Right hindlimb (tissue), 1 donor: ENCODE data around the gene ZMYND11.

Source experiments
- DNase-seq: peaks from one replicate; pipeline ENCODE4 v3.0.0-alpha.2; 2018

The ZMYND11 gene

DNA sequence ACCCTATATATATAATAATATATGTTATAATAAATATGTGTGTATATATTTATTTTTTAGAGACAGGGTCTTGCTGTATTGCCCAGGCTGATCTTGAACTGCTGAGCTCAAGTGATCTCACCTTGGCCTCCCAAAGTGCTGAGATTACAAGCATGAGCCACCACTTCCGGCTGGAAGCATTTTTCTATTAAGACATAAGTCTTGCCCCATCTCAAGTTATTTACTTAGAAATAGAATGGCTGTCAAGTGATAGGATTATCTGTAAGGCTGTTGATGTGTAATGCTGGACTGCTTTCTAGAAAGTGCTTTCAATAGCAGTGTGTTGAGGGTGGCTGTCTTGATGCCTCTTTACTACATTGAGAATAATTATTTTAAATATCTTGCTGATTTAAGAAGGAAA, 65.2 kb downstream of the ZMYND11 start:
- DNase-seq, result no peak

DNA sequence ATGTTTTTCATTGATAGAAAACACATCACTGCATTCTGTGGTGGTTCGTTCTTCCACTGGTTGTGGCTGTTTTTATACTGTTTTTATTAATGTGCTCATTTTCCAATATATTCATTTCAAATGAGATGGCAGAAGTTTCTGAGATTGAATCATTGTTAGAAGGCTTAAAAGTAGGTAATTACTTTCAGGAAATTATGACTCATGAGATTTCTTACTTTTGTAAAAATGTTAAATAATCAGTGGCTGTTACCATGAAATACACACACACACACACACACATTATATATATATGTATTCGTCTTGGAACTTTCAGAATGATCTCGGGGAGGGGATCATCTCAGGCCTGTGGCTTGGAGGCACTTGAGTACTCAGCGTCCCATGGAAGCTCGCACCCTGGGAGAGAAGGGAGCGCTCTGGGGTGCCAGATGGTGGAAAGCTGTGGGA, 66.1 kb downstream of the ZMYND11 start:
- no peak for DNase-seq

DNA sequence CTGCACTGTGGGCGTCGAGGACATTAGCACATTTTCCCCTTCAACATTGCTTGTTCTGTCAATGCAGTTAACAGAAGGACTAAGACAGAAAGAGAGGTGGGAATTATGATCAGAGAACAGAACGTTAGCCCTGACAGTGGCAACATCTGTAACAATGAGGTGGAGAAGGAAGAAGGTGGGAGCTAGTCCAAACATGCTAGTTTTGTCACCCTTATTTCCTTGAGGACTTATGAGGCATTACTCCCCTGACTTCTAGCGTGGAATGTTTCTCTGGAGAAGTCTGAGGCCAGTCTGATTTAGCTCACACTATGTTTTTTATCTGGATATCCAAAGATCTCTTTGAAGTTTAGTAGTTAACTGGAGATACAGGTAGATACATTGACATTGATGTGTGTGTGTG, 73.4 kb downstream of the ZMYND11 start:
- DNase-seq, result no peak

- no peak for DNase-seq
These were observed 74.1 kb downstream of the ZMYND11 start for GRCh38 chr10:209357-209756.

GRCh38 chr10:210297-210696, 75.0 kb downstream of the ZMYND11 start:
- no peak for DNase-seq

- DNase-seq, result no peak
These were observed 80.2 kb downstream of the ZMYND11 start for GRCh38 chr10:215444-215843.

- no peak for DNase-seq
These were observed 83.5 kb downstream of the ZMYND11 start for GRCh38 chr10:218798-219197.

GRCh38 chr10:219731-220472, 84.6 kb downstream of the ZMYND11 start:
- no peak for DNase-seq

GRCh38 chr10:224571-224970, 89.3 kb downstream of the ZMYND11 start:
- DNase-seq, result no peak

DNA sequence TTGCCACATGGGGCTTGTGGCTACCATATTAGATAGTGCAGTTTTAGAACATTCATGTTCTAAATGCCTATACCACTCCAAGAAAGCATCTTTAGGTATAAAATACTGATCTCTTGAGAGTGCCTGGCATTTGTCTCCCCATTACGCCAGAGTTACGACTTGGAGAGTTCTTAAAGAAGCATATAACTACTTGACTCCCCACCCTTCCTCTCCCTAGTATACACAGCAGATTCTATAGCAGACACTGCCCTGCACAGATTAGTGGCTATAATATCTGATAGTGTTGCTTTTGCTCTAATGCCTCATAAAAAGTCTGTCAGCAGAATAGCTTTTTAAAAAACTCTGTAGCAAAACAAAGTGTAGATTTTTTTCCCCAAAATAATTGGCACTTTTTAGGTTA, 90.8 kb downstream of the ZMYND11 start:
- no peak for DNase-seq

GRCh38 chr10:227014-227413, 91.8 kb downstream of the ZMYND11 start:
- no peak for DNase-seq

DNA sequence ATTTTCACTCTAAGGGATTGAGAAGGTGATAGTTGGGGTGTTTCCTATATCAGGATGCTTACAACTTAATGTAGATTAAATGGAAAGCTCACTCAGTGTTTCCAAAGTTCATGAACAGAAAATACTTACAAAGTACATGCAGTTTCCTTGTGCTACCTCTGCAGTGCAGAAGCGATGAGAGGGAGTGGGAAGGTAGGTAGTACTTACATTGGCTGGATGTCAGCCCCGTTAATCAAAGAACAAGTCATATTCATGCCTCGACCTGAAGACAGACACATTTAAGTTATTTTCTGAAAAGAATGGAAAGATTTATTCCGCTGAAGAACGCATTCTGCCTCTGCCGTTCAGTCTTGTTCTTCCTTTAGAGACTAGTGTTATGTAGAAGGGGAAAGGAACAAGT, 93.1 kb downstream of the ZMYND11 start:
- DNase-seq, result no peak

DNA sequence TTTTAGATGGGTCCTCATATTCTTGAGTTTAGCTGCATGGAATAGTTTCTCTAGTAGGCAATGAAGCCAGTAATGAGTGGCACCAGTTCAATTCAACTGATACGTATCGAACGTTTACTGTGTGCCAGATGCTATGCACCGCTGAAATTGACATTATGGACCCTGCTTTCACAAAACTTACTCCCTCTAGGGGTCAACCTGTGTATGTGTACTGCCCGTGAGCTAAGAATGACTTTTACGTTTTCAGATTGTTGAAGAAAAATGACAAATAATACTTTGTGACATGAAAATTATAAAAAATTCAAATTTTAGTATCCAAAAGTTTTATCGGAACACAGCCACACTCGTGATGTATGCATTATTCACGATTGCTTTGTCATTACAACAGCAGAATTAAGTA, 95.5 kb downstream of the ZMYND11 start:
- DNase-seq, result no peak

DNA sequence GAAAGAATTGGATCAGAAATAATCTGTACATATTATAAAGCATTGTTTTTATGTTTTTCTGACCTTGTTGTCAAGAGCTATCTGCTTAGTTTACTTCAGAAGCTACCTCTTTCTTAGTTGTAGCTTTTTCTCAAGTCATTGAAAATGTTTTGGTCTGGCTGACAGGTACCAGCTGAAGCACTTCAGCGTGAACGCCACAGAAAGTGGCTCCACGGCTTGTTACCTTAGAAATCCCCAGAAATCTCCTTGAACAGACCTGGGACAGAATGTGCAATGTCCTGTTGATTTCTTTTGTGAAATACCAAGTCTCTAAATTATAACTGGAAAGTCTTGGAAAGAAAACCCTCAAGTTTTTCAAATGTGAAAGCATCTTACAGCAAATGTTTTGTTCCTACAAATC, 96.8 kb downstream of the ZMYND11 start:
- no peak for DNase-seq

DNA sequence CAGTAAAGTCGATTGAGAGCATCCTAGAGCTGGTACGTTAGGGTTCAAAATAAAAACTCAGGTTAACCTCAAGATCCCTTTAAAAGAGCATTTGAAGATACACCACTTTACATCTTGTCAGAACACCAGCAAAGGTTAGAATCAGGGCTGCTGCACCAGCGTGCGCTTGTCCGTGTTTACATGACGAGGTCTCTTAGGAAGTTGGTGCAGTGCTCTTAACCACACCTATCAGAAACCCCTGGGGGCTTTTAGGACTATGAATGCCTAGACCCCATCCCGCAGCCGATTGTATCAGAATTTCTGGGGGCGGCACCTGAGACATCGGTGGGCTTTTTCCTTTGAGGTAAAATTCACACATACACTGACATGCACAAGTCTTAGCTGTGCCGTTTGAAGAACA, 97.6 kb downstream of the ZMYND11 start:
- DNase-seq, result no peak

DNA sequence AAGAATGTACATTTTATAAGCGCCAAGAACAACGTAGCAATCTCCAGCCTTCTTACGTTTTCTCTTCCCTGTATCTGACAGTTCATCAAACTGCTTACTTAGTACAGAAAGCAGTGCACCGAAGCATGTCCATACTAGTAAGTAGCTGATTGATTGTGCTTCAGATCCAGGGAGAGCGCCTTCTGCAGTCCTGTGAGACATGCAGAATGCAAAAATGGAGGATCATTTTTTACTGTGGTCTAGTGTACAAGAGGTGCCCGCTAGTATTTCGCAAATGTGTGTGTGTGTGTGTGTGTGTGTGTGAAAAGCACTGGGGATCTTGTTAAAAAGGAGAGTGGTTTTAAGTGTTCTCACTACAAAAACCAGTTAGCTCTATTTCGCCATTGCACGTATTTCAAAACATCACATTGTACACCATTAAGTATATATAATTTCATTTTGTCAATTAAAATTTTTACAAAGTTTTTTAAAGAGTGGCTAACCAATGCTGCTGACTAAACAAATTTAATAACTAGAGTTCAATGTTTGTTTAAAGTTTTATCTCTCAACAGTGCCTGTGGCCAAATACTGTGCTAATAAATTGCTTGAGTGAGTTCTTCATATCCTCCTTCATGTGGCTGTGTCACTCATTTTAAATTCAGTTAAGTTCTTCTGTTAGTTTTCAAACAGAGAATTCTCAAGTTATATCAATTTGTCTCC, 99.6 kb downstream of the ZMYND11 start:
- DNase-seq, result no peak

- no peak for DNase-seq
These were observed 100.7 kb downstream of the ZMYND11 start for GRCh38 chr10:235915-236314.

- DNase-seq, result no peak
These were observed 103.9 kb downstream of the ZMYND11 start for GRCh38 chr10:239109-239508.

DNA sequence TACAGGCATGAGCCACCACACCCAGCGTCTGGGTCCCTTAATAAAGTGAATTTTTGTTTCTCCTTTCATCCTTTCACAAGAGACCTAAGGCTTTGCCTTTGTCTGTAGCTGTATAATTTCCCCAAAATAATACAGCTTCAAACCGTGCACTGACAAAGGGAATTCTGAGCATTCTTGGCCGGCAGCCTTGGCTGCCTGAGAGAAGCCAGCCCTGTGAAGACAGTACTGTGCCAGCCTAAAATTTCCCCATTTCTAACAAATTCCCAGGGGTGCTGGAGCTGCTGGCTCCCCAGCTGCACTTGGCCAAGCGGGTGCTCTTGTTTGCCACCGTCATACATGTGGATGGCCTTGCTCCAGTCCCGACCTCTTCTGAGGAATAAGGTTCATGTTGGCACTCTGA, 106.2 kb downstream of the ZMYND11 start:
- DNase-seq, result no peak

DNA sequence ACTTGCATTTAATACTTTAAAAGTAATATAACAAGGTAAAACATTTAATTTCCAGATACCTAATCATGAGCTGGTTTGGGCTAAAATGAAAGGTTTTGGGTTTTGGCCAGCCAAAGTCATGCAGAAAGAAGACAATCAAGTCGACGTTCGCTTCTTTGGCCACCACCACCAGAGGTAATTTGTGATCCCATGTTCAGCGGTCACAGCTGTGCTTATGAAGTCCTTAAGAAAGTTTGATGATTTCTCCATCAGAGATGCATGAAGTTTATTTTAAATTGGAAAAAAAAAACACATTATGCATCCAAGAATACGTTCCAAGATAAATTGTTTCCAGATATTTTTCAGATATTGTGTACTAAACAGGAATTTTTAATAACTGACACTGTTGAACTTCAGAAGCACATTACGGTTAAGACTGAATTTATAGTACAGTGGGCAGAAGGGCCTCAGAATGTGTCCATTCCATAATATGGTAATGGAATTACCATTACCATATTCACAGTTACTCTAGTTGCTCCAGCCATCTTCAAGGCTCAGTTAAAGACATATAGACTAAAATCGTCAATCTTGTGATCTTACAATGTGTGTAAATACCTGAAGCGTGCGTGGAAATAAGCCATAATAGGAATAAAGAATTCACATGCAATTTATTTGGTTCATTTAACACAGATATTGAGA, 106.8 kb downstream of the ZMYND11 start:
- DNase-seq, result no peak

- no peak for DNase-seq
These were observed 109.0 kb downstream of the ZMYND11 start for GRCh38 chr10:244227-244626.

GRCh38 chr10:246431-246830, 111.2 kb downstream of the ZMYND11 start:
- DNase-seq, result no peak

DNA sequence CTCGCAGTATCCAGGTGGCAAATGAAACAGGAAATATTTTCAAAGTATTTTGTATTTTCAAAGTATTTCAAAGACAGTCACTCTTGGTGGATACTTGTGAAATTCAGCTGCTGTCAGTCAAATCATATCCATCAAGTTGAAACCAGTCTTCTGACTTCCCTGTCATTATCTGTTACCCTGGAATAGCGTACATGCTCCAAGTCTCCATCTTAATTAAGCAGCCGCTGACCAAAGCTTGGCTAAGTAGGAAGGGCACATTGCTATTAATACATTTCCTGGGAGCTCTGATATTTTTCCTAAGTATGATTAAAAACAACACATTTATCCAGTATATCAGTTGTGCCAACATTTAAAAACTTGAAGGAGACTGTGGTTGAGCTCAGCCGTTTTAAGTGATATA, 112.2 kb downstream of the ZMYND11 start:
- no peak for DNase-seq

- no peak for DNase-seq
These were observed 113.1 kb downstream of the ZMYND11 start for GRCh38 chr10:248307-248706.
